H9 (cell line): ENCODE results near the gene SCAF1. TPM values are rescaled to one million over a fixed set of nuclear protein-coding genes. Genes with fewer than 3 reads are reported as not detected.
A peak's percentile ranks its signal among the peaks of the same experiment; 100 is the strongest.

Experiments
- DNase-seq: peaks from one replicate; pipeline ENCODE4 v3.0.0-alpha.2; 2017
- H2AFZ ChIP-seq: one replicate; pipeline ENCODE4 v1.6.1; 2013; ENCODE audit warnings: mild to moderate bottlenecking, low read length, control low read depth, moderate library complexity
- H2AK5ac ChIP-seq: 2 replicates; pipeline ENCODE4 v1.6.1; 2013; ENCODE audit warnings: low read length, control low read depth, mixed read lengths; ENCODE audit not compliant: insufficient read length
- H2BK120ac ChIP-seq: one replicate; pipeline ENCODE4 v1.6.1; 2013; ENCODE audit warnings: low read depth, mild to moderate bottlenecking, low read length, control low read depth, inconsistent platforms; ENCODE audit not compliant: poor library complexity, severe bottlenecking
- H2BK12ac ChIP-seq: 2 replicates; pipeline ENCODE4 v1.6.1; 2013; ENCODE audit warnings: low read length, control low read depth, mixed read lengths, low read depth; ENCODE audit not compliant: insufficient read length
- H2BK15ac ChIP-seq: 2 replicates; pipeline ENCODE4 v1.6.1; 2013; ENCODE audit warnings: low read depth, low read length, control low read depth
- H2BK20ac ChIP-seq: one replicate; pipeline ENCODE4 v1.6.1; 2013; ENCODE audit warnings: low read depth, mild to moderate bottlenecking, low read length, control low read depth, inconsistent platforms; ENCODE audit not compliant: poor library complexity, severe bottlenecking
- H2BK5ac ChIP-seq: 2 replicates; pipeline ENCODE4 v1.6.1; 2013; ENCODE audit warnings: low read length, control low read depth, mixed read lengths; ENCODE audit not compliant: insufficient read length
- H3K14ac ChIP-seq: 2 replicates; pipeline ENCODE4 v1.6.1; 2013; ENCODE audit warnings: low read length, control low read depth; ENCODE audit not compliant: insufficient read depth
- H3K18ac ChIP-seq: 2 replicates; pipeline ENCODE4 v1.6.1; 2013; ENCODE audit warnings: low read depth, mild to moderate bottlenecking, mixed read lengths, low read length, control low read depth; ENCODE audit not compliant: insufficient read length
- H3K23ac ChIP-seq: 2 replicates; pipeline ENCODE4 v1.6.1; 2013; ENCODE audit warnings: low read length, control low read depth, mixed read lengths, low read depth; ENCODE audit not compliant: insufficient read length
- H3K23me2 ChIP-seq: 2 replicates; pipeline ENCODE4 v1.6.1; 2013; ENCODE audit warnings: low read depth, mild to moderate bottlenecking, mixed read lengths, low read length, control low read depth; ENCODE audit not compliant: insufficient read length, poor library complexity, severe bottlenecking
- H3K27ac ChIP-seq: 2 replicates; pipeline ENCODE4 v1.5.1; 2013; ENCODE audit warnings: low read length, control low read depth, mixed read lengths, low read depth; ENCODE audit not compliant: insufficient read length
- H3K27me3 ChIP-seq: 2 replicates; pipeline ENCODE4 v1.6.1; 2013; ENCODE audit warnings: low read length, control low read depth, inconsistent platforms; ENCODE audit not compliant: insufficient read depth
- H3K4ac ChIP-seq: 2 replicates; pipeline ENCODE4 v1.6.1; 2013; ENCODE audit warnings: low read depth, mild to moderate bottlenecking, control low read depth, inconsistent platforms, low read length, moderate library complexity
- H3K4me1 ChIP-seq: 2 replicates; pipeline ENCODE4 v1.6.1; 2013; ENCODE audit warnings: low read length, control low read depth, inconsistent platforms; ENCODE audit not compliant: insufficient read depth
- H3K4me2 ChIP-seq: 2 replicates; pipeline ENCODE4 v1.6.1; 2013; ENCODE audit warnings: low read length, control low read depth, mixed read lengths; ENCODE audit not compliant: insufficient read length, insufficient read depth
- H3K56ac ChIP-seq: 2 replicates; pipeline ENCODE4 v1.6.1; 2013; ENCODE audit warnings: low read depth, mild to moderate bottlenecking, mixed read lengths, low read length, control low read depth; ENCODE audit not compliant: insufficient read length
- H3K79me1 ChIP-seq: 2 replicates; pipeline ENCODE4 v1.6.1; 2013; ENCODE audit warnings: low read depth, mild to moderate bottlenecking, moderate library complexity, low read length, control low read depth, inconsistent platforms; ENCODE audit not compliant: insufficient read depth, poor library complexity, severe bottlenecking
- H3K79me2 ChIP-seq: 2 replicates; pipeline ENCODE4 v1.6.1; 2013; ENCODE audit warnings: low read length, control low read depth, inconsistent platforms; ENCODE audit not compliant: insufficient read depth
- H3K9ac ChIP-seq: 2 replicates; pipeline ENCODE4 v1.6.1; 2013; ENCODE audit warnings: low read length, control low read depth, mixed read lengths; ENCODE audit not compliant: insufficient read length; ENCODE audit errors: extremely low read depth
- H3K9me3 ChIP-seq: one replicate; pipeline ENCODE4 v1.6.1; 2013; ENCODE audit warnings: low read depth, low read length, inconsistent platforms; ENCODE audit not compliant: control insufficient read depth
- H3T11ph ChIP-seq: one replicate; pipeline ENCODE4 v1.6.1; 2013; ENCODE audit warnings: mild to moderate bottlenecking, low read length, control low read depth, inconsistent platforms
- H4K20me1 ChIP-seq: one replicate; pipeline ENCODE4 v1.6.1; 2013; ENCODE audit not compliant: control insufficient read depth, insufficient read length, insufficient read depth
- H4K5ac ChIP-seq: 2 replicates; pipeline ENCODE4 v1.6.1; 2013; ENCODE audit warnings: low read depth, mild to moderate bottlenecking, mixed read lengths, low read length, control low read depth; ENCODE audit not compliant: insufficient read length
- H4K8ac ChIP-seq: replicated peaks from 2 replicates; pipeline ENCODE4 v1.6.1; 2013; ENCODE audit warnings: low read length, control low read depth, mixed read lengths, low read depth; ENCODE audit not compliant: insufficient read length
- H4K91ac ChIP-seq: 2 replicates; pipeline ENCODE4 v1.6.1; 2013; ENCODE audit warnings: low read depth, mild to moderate bottlenecking, moderate library complexity, mixed read lengths, low read length, control low read depth; ENCODE audit not compliant: insufficient read length
- H3K27ac Mint-ChIP-seq, 3 experiments: 2 replicates in 2 of 3; 3 replicates in 1 of 3; pipeline ENCODE4 v1.8.0; 2020 to 2021; ENCODE audit warnings: mixed read lengths in 3 of 3, mild to moderate bottlenecking in 1 of 3, moderate library complexity in 1 of 3
- H3K27me3 Mint-ChIP-seq: 2 replicates; pipeline ENCODE4 v1.8.0; 2021; ENCODE audit warnings: low read depth, mild to moderate bottlenecking, moderate library complexity, mixed read lengths
- H3K36me3 Mint-ChIP-seq, 3 experiments: 2 replicates in 2 of 3; 3 replicates in 1 of 3; pipeline ENCODE4 v1.8.0; 2020 to 2021; ENCODE audit warnings: low read depth in 3 of 3, mixed read lengths in 3 of 3; ENCODE audit not compliant: insufficient read depth in 1 of 3
- H3K4me1 Mint-ChIP-seq, 2 experiments: 2 replicates each; pipeline ENCODE4 v1.8.0; 2020; ENCODE audit warnings: mixed read lengths in 2 of 2
- H3K4me3 Mint-ChIP-seq, 2 experiments: 2 replicates in 1 of 2; 3 replicates in 1 of 2; pipeline ENCODE4 v1.8.0; 2020 to 2021; ENCODE audit warnings: mild to moderate bottlenecking in 2 of 2, mixed read lengths in 2 of 2, moderate library complexity in 1 of 2
- H3K9me3 Mint-ChIP-seq, 2 experiments: 2 replicates in 1 of 2; 3 replicates in 1 of 2; pipeline ENCODE4 v1.8.0; 2020; ENCODE audit warnings: mild to moderate bottlenecking in 2 of 2, mixed read lengths in 2 of 2, moderate library complexity in 1 of 2
- CTCF ChIP-seq: fragments of 200-600 bp; sonication (generic); conservative IDR thresholded peaks from 3 replicates; pipeline ENCODE4 v1.8.0; 2021; ENCODE audit warnings: antibody characterized with exemption, mild to moderate bottlenecking
- WGBS: extraction: QIAGEN DNeasy Blood & Tissue Kit; methylation state at CpG from one replicate; pipeline ENCODE4 v1.1.7; 2013; ENCODE audit warnings: missing lambda C conversion rate, low lambda C conversion rate, mixed read lengths; ENCODE audit not compliant: insufficient read length; ENCODE audit errors: extremely low coverage; 5-methylcytosine and 5-hydroxymethylcytosine counted together
- total RNA-seq: library from RNA; stranded (reverse); gene quantifications from 2 replicates; pipeline ENCODE4 v1.2.1, GENCODE V29; 2021

The SCAF1 gene
- total RNA-seq, 1 experiment from 2014 or later: 85.3 TPM

GRCh38 chr19:49655570-49656455 is 13.8 kb downstream of the SCAF1 start:
- no peaks in the 10 kb centered on the region for H3K23me2 ChIP-seq
- no peaks in the 10 kb centered on the region for H3K79me1 ChIP-seq
- H2AK5ac ChIP-seq: no peak overlapping the region
- peaks cover 19 to 21% of the 10 kb centered on the region in 2 experiments for H3K4me1 Mint-ChIP-seq
- H3K27me3 ChIP-seq: no peaks in the 10 kb centered on the region
- H3K27me3 Mint-ChIP-seq: no peaks in the 10 kb centered on the region
- H3K9ac ChIP-seq: no peak overlapping the region
- H2BK5ac ChIP-seq: no peak overlapping the region
- no peak overlapping the region for H3T11ph ChIP-seq
- H3K4me2 ChIP-seq: no peak overlapping the region
- TF ChIP-seq CTCF: no peak
- H3K9me3 Mint-ChIP-seq: peaks cover 7% of the 10 kb centered on the region in 2 experiments; a peak in 4 of 5 replicates
- H2BK20ac ChIP-seq: no peak overlapping the region
- no peak overlapping the region for H3K18ac ChIP-seq
- no peak overlapping the region for H3K56ac ChIP-seq
- no peak overlapping the region for H4K5ac ChIP-seq
- H4K8ac ChIP-seq: no peak overlapping the region
- no peak overlapping the region for H2BK120ac ChIP-seq
- H3K27ac ChIP-seq: no peak overlapping the region
- no CpG with 5 or more reads among the region's 23 CpGs for WGBS
- peak overlapping the region; percentile 82 to 97 (median 91); a peak in 5 of 7 replicates for H3K27ac Mint-ChIP-seq
- H2BK12ac ChIP-seq: no peak overlapping the region
- peaks cover 41 to 81% (median 80%) of the 10 kb centered on the region in 3 experiments for H3K36me3 Mint-ChIP-seq
- no peak overlapping the region for H3K4ac ChIP-seq
- H4K20me1 ChIP-seq: no peaks in the 10 kb centered on the region
- no peaks in the 10 kb centered on the region for H3K9me3 ChIP-seq
- no peak for DNase-seq
- no peaks in the 10 kb centered on the region for H3K4me1 ChIP-seq
- no peak overlapping the region; the same call in 1 of the 2 replicates for H3K14ac ChIP-seq
- no peak overlapping the region; a peak in 1 of 5 replicates for H3K4me3 Mint-ChIP-seq
- no peak overlapping the region for H2AFZ ChIP-seq
- H4K91ac ChIP-seq: no peak overlapping the region
- no peak overlapping the region for H2BK15ac ChIP-seq
- no peak overlapping the region for H3K23ac ChIP-seq
- H3K79me2 ChIP-seq: no peaks in the 10 kb centered on the region
